DOHH2 (cell line): Measurements from ENCODE around the gene PLA2G4B.

ENCODE experiments used
- H3F3A ChIP-seq: fragments of 200-600 bp; sonication (generic), shearing (Covaris generic); 2 replicates; pipeline ENCODE4 v1.6.0; 2016; ENCODE audit warnings: antibody characterized with exemption, mild to moderate bottlenecking; ENCODE audit not compliant: control insufficient read depth, insufficient read depth
- H3K27ac ChIP-seq: fragments of 200-600 bp; sonication (generic); 2 replicates; pipeline ENCODE4 v1.5.1; 2014; ENCODE audit warnings: low read depth, mild to moderate bottlenecking, low read length, moderate library complexity
- H3K27me3 ChIP-seq: fragments of 200-600 bp; sonication (generic); 2 replicates; pipeline ENCODE4 v1.6.1; 2014; ENCODE audit warnings: mild to moderate bottlenecking, low read length, mixed read lengths; ENCODE audit not compliant: control insufficient read depth
- H3K36me3 ChIP-seq: fragments of 200-600 bp; sonication (generic); 2 replicates; pipeline ENCODE4 v1.6.1; 2014; ENCODE audit warnings: mild to moderate bottlenecking, low read length, moderate library complexity, mixed read lengths; ENCODE audit not compliant: control insufficient read depth
- H3K4me1 ChIP-seq: fragments of 200-600 bp; sonication (generic); 2 replicates; pipeline ENCODE4 v1.6.1; 2014; ENCODE audit warnings: mild to moderate bottlenecking, low read length, mixed read lengths; ENCODE audit not compliant: control insufficient read depth
- H3K4me2 ChIP-seq: fragments of 200-600 bp; sonication (generic); 2 replicates; pipeline ENCODE4 v1.6.0; 2014; ENCODE audit warnings: mild to moderate bottlenecking, low read length, moderate library complexity
- H3K4me3 ChIP-seq: fragments of 200-600 bp; sonication (generic); 2 replicates; pipeline ENCODE4 v1.5.1; 2014; ENCODE audit warnings: mild to moderate bottlenecking, low read length, mixed read lengths
- H3K79me2 ChIP-seq: fragments of 200-600 bp; sonication (generic); 2 replicates; pipeline ENCODE4 v1.6.1; 2014; ENCODE audit warnings: mild to moderate bottlenecking, low read length, mixed read lengths; ENCODE audit not compliant: control insufficient read depth
- H3K9me2 ChIP-seq: fragments of 200-600 bp; sonication (generic); replicated peaks from 2 replicates; pipeline ENCODE4 v1.6.1; 2014; ENCODE audit warnings: mild to moderate bottlenecking, low read length, mixed read lengths; ENCODE audit not compliant: control insufficient read depth
- H3K9me3 ChIP-seq: fragments of 200-600 bp; sonication (generic); 2 replicates; pipeline ENCODE4 v1.6.1; 2014; ENCODE audit warnings: antibody characterized with exemption, low read length, mixed read lengths; ENCODE audit not compliant: control insufficient read depth, insufficient read depth
- H4K20me1 ChIP-seq: fragments of 200-600 bp; sonication (generic); 2 replicates; pipeline ENCODE4 v1.6.0; 2014; ENCODE audit warnings: low read depth, mild to moderate bottlenecking, antibody characterized with exemption, low read length, moderate library complexity; ENCODE audit not compliant: control insufficient read depth, insufficient read depth
- EZH2phosphoT487 ChIP-seq: fragments of 200-600 bp; sonication (generic); IDR thresholded peaks from 2 replicates; pipeline ENCODE4 v1.6.1; 2017; ENCODE audit warnings: borderline replicate concordance, mild to moderate bottlenecking, antibody characterized with exemption, low read length, moderate library complexity, mixed read lengths
- TF ChIP-seq, protein P1 (sequence below): fragments of 200-600 bp; sonication (generic); IDR thresholded peaks from one replicate; pipeline ENCODE4 v1.5.1; 2014; ENCODE audit warnings: antibody characterized with exemption, mild to moderate bottlenecking, low read depth, low read length; ENCODE audit not compliant: poor library complexity, severe bottlenecking

Gene PLA2G4B

GRCh38 chr15:41892621-41893421, 54.2 kb downstream of the PLA2G4B start:
- peak overlapping the region; percentile 25; the same call in 1 of the 2 replicates for H3K4me2 ChIP-seq
- H4K20me1 ChIP-seq: no peaks in the 10 kb centered on the region
- H3K9me2 ChIP-seq: no peaks in the 10 kb centered on the region
- H3K9me3 ChIP-seq: no peaks in the 10 kb centered on the region
- no peaks in the 10 kb centered on the region for H3K79me2 ChIP-seq
- TF ChIP-seq, protein P1, sequence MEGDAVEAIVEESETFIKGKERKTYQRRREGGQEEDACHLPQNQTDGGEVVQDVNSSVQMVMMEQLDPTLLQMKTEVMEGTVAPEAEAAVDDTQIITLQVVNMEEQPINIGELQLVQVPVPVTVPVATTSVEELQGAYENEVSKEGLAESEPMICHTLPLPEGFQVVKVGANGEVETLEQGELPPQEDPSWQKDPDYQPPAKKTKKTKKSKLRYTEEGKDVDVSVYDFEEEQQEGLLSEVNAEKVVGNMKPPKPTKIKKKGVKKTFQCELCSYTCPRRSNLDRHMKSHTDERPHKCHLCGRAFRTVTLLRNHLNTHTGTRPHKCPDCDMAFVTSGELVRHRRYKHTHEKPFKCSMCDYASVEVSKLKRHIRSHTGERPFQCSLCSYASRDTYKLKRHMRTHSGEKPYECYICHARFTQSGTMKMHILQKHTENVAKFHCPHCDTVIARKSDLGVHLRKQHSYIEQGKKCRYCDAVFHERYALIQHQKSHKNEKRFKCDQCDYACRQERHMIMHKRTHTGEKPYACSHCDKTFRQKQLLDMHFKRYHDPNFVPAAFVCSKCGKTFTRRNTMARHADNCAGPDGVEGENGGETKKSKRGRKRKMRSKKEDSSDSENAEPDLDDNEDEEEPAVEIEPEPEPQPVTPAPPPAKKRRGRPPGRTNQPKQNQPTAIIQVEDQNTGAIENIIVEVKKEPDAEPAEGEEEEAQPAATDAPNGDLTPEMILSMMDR: no peak
- no peak for TF ChIP-seq EZH2phosphoT487
- no peaks in the 10 kb centered on the region for H3F3A ChIP-seq
- H3K4me3 ChIP-seq: no peak overlapping the region
- peaks cover 38% of the 10 kb centered on the region for H3K4me1 ChIP-seq
- H3K27me3 ChIP-seq: no peaks in the 10 kb centered on the region
- no peak overlapping the region for H3K27ac ChIP-seq
- no peaks in the 10 kb centered on the region for H3K36me3 ChIP-seq

GRCh38 chr15:41893422-41894250, 55.0 kb downstream of the PLA2G4B start, which contains the start of gene SPTBN5:
SPTBN5 (minus strand) TSS chr15:41894053; CDS start chr15:41893497, 556 bp downstream.
- H3K79me2 ChIP-seq: no peaks in the 10 kb centered on the region
- H3K9me2 ChIP-seq: no peaks in the 10 kb centered on the region
- H4K20me1 ChIP-seq: no peaks in the 10 kb centered on the region
- no peaks in the 10 kb centered on the region for H3F3A ChIP-seq
- no peaks in the 10 kb centered on the region for H3K36me3 ChIP-seq
- no peaks in the 10 kb centered on the region for H3K27me3 ChIP-seq
- no peaks in the 10 kb centered on the region for H3K9me3 ChIP-seq
- no peak within 1 kb of the TSS for H3K27ac ChIP-seq
- H3K4me2 ChIP-seq: peak within 1 kb of the TSS; percentile 41
- no peak within 1 kb of the TSS for H3K4me3 ChIP-seq
- TF ChIP-seq, protein P1: no peak
- TF ChIP-seq EZH2phosphoT487: no peak
- peaks cover 30% of the 10 kb centered on the region for H3K4me1 ChIP-seq

- H3K4me2 ChIP-seq: peak overlapping the region; percentile 41
- H3K79me2 ChIP-seq: no peaks in the 10 kb centered on the region
- no peaks in the 10 kb centered on the region for H3K27me3 ChIP-seq
- no peaks in the 10 kb centered on the region for H3K9me3 ChIP-seq
- no peak overlapping the region for H3K27ac ChIP-seq
- TF ChIP-seq, protein P1: no peak
- TF ChIP-seq EZH2phosphoT487: no peak
- H3K4me3 ChIP-seq: no peak overlapping the region
- H3F3A ChIP-seq: no peaks in the 10 kb centered on the region
- H3K4me1 ChIP-seq: peaks cover 24% of the 10 kb centered on the region
- H3K36me3 ChIP-seq: no peaks in the 10 kb centered on the region
- H4K20me1 ChIP-seq: no peaks in the 10 kb centered on the region
- no peaks in the 10 kb centered on the region for H3K9me2 ChIP-seq
Measured at GRCh38 chr15:41894251-41894790, 55.7 kb downstream of the PLA2G4B start.
